HTR-8/SVneo (cell line): ENCODE data around the gene NR0B2.
"Not testable (repeated sequence)": the region's sequence is repeated elsewhere in the genome, so short reads cannot be mapped to it uniquely, and the experiment has no call there.

Source experiments
- DNase-seq: peaks from one replicate; pipeline ENCODE4 v3.0.0; 2011; ENCODE audit warnings: low spot score, mixed read lengths; ENCODE audit not compliant: insufficient read length
- FAIRE-seq: peaks from 2 replicates; lab custom pipeline; 2011; peaks lifted over from hg19 to GRCh38; lab: Jason Lieb, UNC

Gene NR0B2

GRCh38 chr1:26913754-26914619, at the start of gene NR0B2:
NR0B2 (minus strand) TSS chr1:26913975; CDS start chr1:26913940, 35 bp downstream.
- no peak for DNase-seq
- FAIRE-seq: no peak

GRCh38 chr1:26961826-26962225, 48.1 kb upstream of the NR0B2 start:
- FAIRE-seq: no peak
- peak; percentile 80 for DNase-seq

GRCh38 chr1:26960625-26960966, 46.8 kb upstream of the NR0B2 start:
- FAIRE-seq (no peak), DNase-seq (no peak)

- DNase-seq: no peak
- FAIRE-seq: no peak
These were observed 46.2 kb upstream of the NR0B2 start, which contains the start of gene KDF1 for GRCh38 chr1:26959722-26960624. KDF1 (minus strand) TSS chr1:26960468; CDS start chr1:26952380, 8,088 bp downstream.

- DNase-seq (no peak), FAIRE-seq (no peak)
These were observed 45.5 kb upstream of the NR0B2 start for GRCh38 chr1:26959270-26959669.

- DNase-seq (no peak), FAIRE-seq (no peak)
These were observed 43.5 kb upstream of the NR0B2 start for GRCh38 chr1:26957306-26957705.

- FAIRE-seq (no peak), DNase-seq (no peak)
These were observed 42.5 kb upstream of the NR0B2 start for GRCh38 chr1:26956321-26956720.

GRCh38 chr1:26953374-26953773, 39.6 kb upstream of the NR0B2 start:
- FAIRE-seq (no peak), DNase-seq (no peak)

- DNase-seq (no peak), FAIRE-seq (no peak)
These were observed 38.2 kb upstream of the NR0B2 start for GRCh38 chr1:26951821-26952497.

- FAIRE-seq: no peak
- DNase-seq: no peak
These were observed 37.4 kb upstream of the NR0B2 start for GRCh38 chr1:26951216-26951615.

GRCh38 chr1:26950602-26951001, 36.8 kb upstream of the NR0B2 start:
- FAIRE-seq (no peak), DNase-seq (no peak)

- FAIRE-seq (no peak), DNase-seq (no peak)
These were observed 36.1 kb upstream of the NR0B2 start for GRCh38 chr1:26949926-26950319.

GRCh38 chr1:26949266-26949925, 35.6 kb upstream of the NR0B2 start:
- no peak for DNase-seq
- no peak for FAIRE-seq

- FAIRE-seq: not testable (repeated sequence)
These were observed 34.9 kb upstream of the NR0B2 start for GRCh38 chr1:26948725-26949057.

GRCh38 chr1:26946270-26946669, 32.5 kb upstream of the NR0B2 start:
- FAIRE-seq (no peak), DNase-seq (no peak)

More at GRCh38 chr1:26948725-26949057, 34.9 kb upstream of the NR0B2 start:
- not testable (repeated sequence) for DNase-seq

GRCh38 chr1:26945728-26946127, 32.0 kb upstream of the NR0B2 start:
- FAIRE-seq: no peak
- DNase-seq: no peak

GRCh38 chr1:26945138-26945537, 31.4 kb upstream of the NR0B2 start:
- FAIRE-seq (no peak), DNase-seq (no peak)

- DNase-seq: no peak
These were observed 28.9 kb upstream of the NR0B2 start for GRCh38 chr1:26942656-26943055.

GRCh38 chr1:26941311-26941710, 27.5 kb upstream of the NR0B2 start:
- no peak for DNase-seq
- FAIRE-seq: no peak

More at GRCh38 chr1:26942656-26943055, 28.9 kb upstream of the NR0B2 start:
- FAIRE-seq: no peak

- FAIRE-seq (peak; percentile 46), DNase-seq (no peak)
These were observed 24.9 kb upstream of the NR0B2 start for GRCh38 chr1:26938659-26939025.
